GM06990 (cell line): Measurements from ENCODE around the gene FUZ.

ENCODE experiments used
- DNase-seq: peaks from one replicate; pipeline ENCODE4 v3.0.0-alpha.2; 2011; ENCODE audit not compliant: insufficient read length; ENCODE audit errors: extremely low read depth
- H3K27me3 ChIP-seq: replicated peaks from 2 replicates; pipeline ENCODE4 v1.6.0; 2011; ENCODE audit warnings: low read length; ENCODE audit not compliant: control insufficient read depth, insufficient read depth
- H3K36me3 ChIP-seq: 2 replicates; pipeline ENCODE4 v1.5.1; 2011; ENCODE audit warnings: low read length; ENCODE audit not compliant: control insufficient read depth, insufficient read depth
- H3K4me3 ChIP-seq: replicated peaks from 2 replicates; pipeline ENCODE4 v1.5.1; 2011; ENCODE audit warnings: low read depth, mild to moderate bottlenecking, control low read depth, low read length
- CTCF ChIP-seq: IDR thresholded peaks from 2 replicates; pipeline ENCODE4 v1.5.1; 2011; ENCODE audit warnings: low read length, control low read depth, mild to moderate bottlenecking, inconsistent platforms; ENCODE audit not compliant: insufficient read depth, poor library complexity, severe bottlenecking

The FUZ gene

GRCh38 chr19:49812997-49813861, at the start of gene FUZ:
Gene FUZ (minus strand): TSS chr19:49813292. CDS start chr19:49813106, 186 bp downstream.
- TF ChIP-seq CTCF: peak; percentile 13
- peak; percentile 85 for DNase-seq
- peak within 1 kb of the TSS; percentile 77 for H3K4me3 ChIP-seq
- H3K27me3 ChIP-seq: no peaks in the 10 kb centered on the region
- no peaks in the 10 kb centered on the region for H3K36me3 ChIP-seq

- TF ChIP-seq CTCF: peak; percentile 22
- peaks cover 45% of the 10 kb centered on the region for H3K36me3 ChIP-seq
Measured at GRCh38 chr19:49862391-49863253, 49.5 kb upstream of the FUZ start.

GRCh38 chr19:49861541-49862378, 48.7 kb upstream of the FUZ start:
- no peak for DNase-seq
- peaks cover 47% of the 10 kb centered on the region for H3K36me3 ChIP-seq
- no peak overlapping the region for H3K4me3 ChIP-seq
- H3K27me3 ChIP-seq: no peaks in the 10 kb centered on the region
- no peak for TF ChIP-seq CTCF

More at GRCh38 chr19:49862391-49863253, 49.5 kb upstream of the FUZ start:
- DNase-seq: no peak
- no peaks in the 10 kb centered on the region for H3K27me3 ChIP-seq
- no peak overlapping the region for H3K4me3 ChIP-seq

- no peak overlapping the region for H3K4me3 ChIP-seq
- no peaks in the 10 kb centered on the region for H3K27me3 ChIP-seq
- TF ChIP-seq CTCF: no peak
- DNase-seq: no peak
- peaks cover 49% of the 10 kb centered on the region for H3K36me3 ChIP-seq
Measured at GRCh38 chr19:49861107-49861506, 48.0 kb upstream of the FUZ start.

GRCh38 chr19:49860336-49861102, 47.4 kb upstream of the FUZ start:
- Histone ChIP-seq H3K4me3 (no peak overlapping the region), H3K27me3 (no peaks in the 10 kb centered on the region), H3K36me3 (peaks cover 50% of the 10 kb centered on the region)
- no peak for DNase-seq
- no peak for TF ChIP-seq CTCF
